Cardiac muscle cell (in vitro differentiated cells and primary cell): Measurements from ENCODE around the gene PGA4. TPM values are rescaled to one million over a fixed set of nuclear protein-coding genes. Genes with fewer than 3 reads are reported as not detected.

Source experiments
- polyA plus RNA-seq: library from polyadenylated mRNA; unstranded; fragments of >200 nt; fragmentation: Nextera tagmentation; extraction: Ambion mirVana; gene quantifications from 2 replicates; pipeline ENCODE4 v1.2.1, GENCODE V29; 2016
- total RNA-seq: library from RNA; depleted of rRNA; stranded (reverse); fragments of >200 nt; gene quantifications from 2 replicates; pipeline ENCODE4 v1.2.3, GENCODE V29; 2016

Gene PGA4
- total and polyA plus RNA-seq, 2 experiments from 2014 or later = 0.48 to 1.2 TPM

Other genes with a start within 250 kb of the PGA4 start
- gene CD5, start 119.9 kb upstream of the PGA4 start, total RNA-seq = not detected in 2 replicates
- not detected in 2 replicates for gene CD5, start 119.9 kb upstream of the PGA4 start, polyA plus RNA-seq
- gene VPS37C, start 60.9 kb upstream of the PGA4 start, total RNA-seq = 22.0 and 24.6 TPM in 2 replicates
- 19.2 and 20.8 TPM in 2 replicates for gene VPS37C, start 60.9 kb upstream of the PGA4 start, polyA plus RNA-seq
- not detected in 2 replicates for gene PGA3, start 18.8 kb upstream of the PGA4 start, total RNA-seq
- not detected in 2 replicates for gene PGA3, start 18.8 kb upstream of the PGA4 start, polyA plus RNA-seq
- gene PGA5, start 18.8 kb downstream of the PGA4 start, total RNA-seq = 0.89 and 3.2 TPM in 2 replicates
- 0.85 and 4.8 TPM in 2 replicates for gene PGA5, start 18.8 kb downstream of the PGA4 start, polyA plus RNA-seq
- gene VWCE, start 73.0 kb downstream of the PGA4 start, total RNA-seq = 1.8 and 2.3 TPM in 2 replicates
- 3.1 and 3.5 TPM in 2 replicates for gene VWCE, start 73.0 kb downstream of the PGA4 start, polyA plus RNA-seq
- 321 and 393 TPM in 2 replicates for gene DDB1, start 110.8 kb downstream of the PGA4 start, total RNA-seq
- gene DDB1, start 110.8 kb downstream of the PGA4 start, polyA plus RNA-seq = 286 and 304 TPM in 2 replicates
- gene TKFC, start 110.9 kb downstream of the PGA4 start, total RNA-seq = 50.9 and 58.1 TPM in 2 replicates
- gene TKFC, start 110.9 kb downstream of the PGA4 start, polyA plus RNA-seq = 84.3 and 87.4 TPM in 2 replicates
- 7.8 and 13.5 TPM in 2 replicates for gene CYB561A3, start 139.5 kb downstream of the PGA4 start, total RNA-seq
- gene CYB561A3, start 139.5 kb downstream of the PGA4 start, polyA plus RNA-seq = 10.2 and 12.6 TPM in 2 replicates
- 13.8 and 25.2 TPM in 2 replicates for gene TMEM138, start 140.0 kb downstream of the PGA4 start, total RNA-seq
- gene TMEM138, start 140.0 kb downstream of the PGA4 start, polyA plus RNA-seq = 25.0 and 34.1 TPM in 2 replicates
- 12.5 and 19.3 TPM in 2 replicates for gene TMEM216, start 170.2 kb downstream of the PGA4 start, total RNA-seq
- gene TMEM216, start 170.2 kb downstream of the PGA4 start, polyA plus RNA-seq = 20.1 and 21.5 TPM in 2 replicates
- 46.9 and 64.7 TPM in 2 replicates for gene CPSF7, start 207.6 kb downstream of the PGA4 start, total RNA-seq
- 34.6 and 55.5 TPM in 2 replicates for gene CPSF7, start 207.6 kb downstream of the PGA4 start, polyA plus RNA-seq
- 21.3 and 28.1 TPM in 2 replicates for gene SDHAF2, start 207.8 kb downstream of the PGA4 start, total RNA-seq
- gene SDHAF2, start 207.8 kb downstream of the PGA4 start, polyA plus RNA-seq = 55.8 and 67.4 TPM in 2 replicates